GM11168 (cell line): ENCODE data around the gene NUFIP1.
"Not testable (repeated sequence)": the region's sequence is repeated elsewhere in the genome, so short reads cannot be mapped to it uniquely, and the experiment has no call there.

ENCODE experiments used
- in situ Hi-C: fragments of 300-500 bp; cut with MboI; formaldehyde crosslinking; loops from one replicate; pipeline ENCODE4 v1.12.0; 2022; ENCODE audit warnings: low sequenced_read_pairs; ENCODE audit not compliant: unreplicated experiment

The NUFIP1 gene

DNA sequence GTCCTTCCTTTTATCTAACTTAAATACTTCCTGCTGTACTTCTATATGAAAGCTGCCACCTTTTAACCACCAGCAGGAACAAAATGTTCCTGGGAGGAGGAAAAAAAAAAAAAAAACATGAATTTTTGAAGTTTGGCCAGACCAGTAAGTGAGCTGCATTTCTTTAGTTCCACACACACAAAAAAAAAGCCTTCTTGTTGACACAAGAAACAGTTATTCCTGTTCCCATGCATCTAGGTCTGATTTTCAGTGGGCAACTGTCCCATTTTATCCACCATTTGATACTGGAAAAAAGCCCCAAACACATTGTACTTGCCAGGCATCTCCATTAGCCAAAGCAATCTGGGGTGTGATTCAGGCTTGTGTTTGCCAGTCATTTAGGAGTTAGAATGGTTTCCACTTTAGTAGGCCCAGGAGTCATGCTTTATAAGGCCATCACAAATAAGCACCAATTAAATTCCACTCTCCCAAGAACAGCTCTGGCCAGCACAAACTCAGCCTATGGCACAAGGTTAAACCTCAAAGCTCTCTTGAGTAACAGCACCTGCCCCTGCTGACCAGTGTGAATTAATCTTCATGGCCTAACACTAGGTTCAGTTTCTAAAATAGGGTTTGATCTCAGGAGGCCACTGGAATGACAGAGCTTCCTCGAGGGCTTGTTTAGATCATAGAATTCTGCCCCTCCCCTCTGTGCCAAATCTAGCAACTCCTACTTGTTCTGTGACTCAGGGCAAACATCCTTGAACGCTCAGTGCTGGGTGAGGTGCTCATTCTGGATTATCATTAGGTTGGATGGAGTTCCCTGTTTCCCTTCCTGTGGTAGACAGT is 67.1 kb downstream of the NUFIP1 start:
- in situ Hi-C loops: no loop called here

DNA sequence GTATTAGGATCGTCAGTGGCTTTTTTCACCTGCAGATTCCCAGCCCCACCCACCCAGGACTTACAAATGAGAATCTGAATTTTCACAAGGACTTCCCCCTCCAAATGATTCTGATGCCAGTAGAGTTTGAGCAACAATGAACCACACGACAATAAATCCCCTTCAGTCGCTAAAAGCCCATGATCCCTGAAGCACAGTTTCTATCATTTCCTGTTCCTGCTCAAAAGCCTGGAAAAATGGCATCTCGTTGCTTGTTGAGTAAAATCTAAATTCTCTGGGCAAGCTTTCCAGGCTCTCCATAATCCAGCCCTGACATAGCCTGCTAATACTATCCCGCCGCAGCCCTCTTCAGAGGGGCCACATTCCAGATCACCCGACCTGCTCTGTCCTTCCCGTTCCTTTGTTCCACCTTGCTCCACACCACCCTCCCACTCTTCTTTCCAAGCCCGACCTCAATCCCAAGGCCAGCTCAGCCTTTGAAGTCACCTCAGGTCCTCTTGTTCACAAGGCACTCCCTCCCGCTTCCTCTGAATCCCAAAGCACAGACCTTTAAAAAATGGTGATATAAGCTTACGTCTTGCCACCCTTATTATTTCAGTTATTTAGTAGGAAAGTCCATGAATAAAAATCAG is 67.9 kb downstream of the NUFIP1 start:
- in situ Hi-C loops: no loop called here

DNA sequence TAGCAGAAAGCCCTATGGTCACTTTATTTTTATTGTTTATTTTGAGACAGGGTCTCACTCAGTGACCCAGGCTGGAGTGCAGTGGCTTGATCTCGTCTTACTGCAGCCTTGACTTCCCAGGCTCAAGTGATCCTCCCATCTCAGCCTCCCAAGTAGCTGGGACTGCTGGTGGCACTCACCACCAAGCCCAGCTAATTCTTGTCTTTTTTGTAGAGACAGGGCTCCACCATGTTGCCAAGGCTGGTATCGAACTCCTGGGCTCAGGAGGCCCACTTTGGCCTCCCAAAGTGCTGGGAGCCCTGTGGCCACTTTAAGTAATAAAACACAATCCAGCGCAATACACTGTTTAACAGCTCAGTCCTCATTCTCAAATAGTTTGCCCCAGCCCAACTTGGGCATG is 69.3 kb downstream of the NUFIP1 start:
- in situ Hi-C loops: no loop called here

DNA sequence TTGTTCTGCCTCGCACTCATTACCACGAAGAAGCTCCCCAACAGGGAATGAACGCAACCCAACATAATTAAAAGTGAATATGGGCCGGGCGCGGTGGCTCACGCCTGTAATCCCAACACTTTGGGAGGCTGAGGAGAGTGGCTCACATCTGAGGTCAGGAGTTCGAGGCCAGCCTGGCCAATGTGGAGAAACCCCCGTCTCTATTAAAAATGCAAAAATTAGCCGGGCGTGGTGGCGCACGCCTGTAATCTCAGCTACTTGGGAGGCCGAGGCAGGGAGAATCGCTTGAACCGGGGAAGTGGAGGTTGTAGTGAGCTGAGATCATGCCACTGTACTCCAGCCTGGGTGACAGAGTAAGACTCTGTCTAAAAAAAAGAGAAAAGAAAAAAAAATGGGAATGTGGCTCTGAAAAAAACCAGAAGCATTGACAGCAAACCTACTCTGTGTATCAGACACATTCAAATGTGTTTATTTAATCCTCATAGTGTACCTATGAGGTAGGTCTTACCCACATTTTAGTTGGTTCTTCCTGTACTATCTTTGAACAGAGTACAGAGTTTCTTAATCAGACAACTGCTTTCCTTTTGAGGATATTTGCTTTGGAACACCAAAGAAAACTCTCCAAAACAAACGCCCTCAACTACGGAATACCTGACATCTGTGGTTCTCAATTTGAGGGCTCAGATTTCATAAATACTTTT is 70.0 kb downstream of the NUFIP1 start:
- in situ Hi-C loops: no loop called here

GRCh38 chr13:44918326-44919103 is 70.8 kb downstream of the NUFIP1 start:
- in situ Hi-C loops: no loop called here

DNA sequence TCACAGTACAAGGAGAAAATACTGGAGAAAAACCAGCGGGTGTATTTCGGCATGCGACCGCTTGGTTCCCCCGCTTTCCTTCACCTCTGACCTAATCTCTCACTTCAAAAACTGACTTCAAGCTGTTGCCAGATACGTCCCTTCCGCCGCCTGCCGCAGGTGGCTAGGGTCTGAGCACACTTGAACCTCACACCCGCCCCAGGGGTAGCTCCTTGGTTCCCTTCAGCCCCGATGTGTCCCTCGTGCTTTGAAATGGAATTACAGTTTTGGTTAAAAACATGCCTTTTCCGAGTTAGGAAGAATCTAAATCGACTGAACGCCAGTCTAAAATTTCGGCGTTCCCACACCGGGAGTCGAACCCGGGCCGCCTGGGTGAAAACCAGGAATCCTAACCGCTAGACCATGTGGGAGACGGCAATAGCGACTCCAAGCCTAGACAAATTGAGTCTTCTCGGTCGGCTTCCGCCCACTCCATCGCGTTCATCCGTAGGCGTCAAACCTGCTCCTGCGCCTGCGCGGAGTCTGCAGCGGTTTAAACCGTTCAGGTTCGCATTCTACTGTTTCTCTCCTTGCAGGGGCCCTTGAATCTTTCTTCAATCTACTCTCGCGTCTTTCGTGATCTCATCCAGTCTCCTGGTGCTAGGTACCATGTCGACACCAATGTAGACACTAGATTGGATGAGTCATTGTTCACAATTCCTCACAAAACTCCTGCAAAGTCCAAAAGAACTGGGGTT is 71.5 kb downstream of the NUFIP1 start:
- in situ Hi-C loops: no loop called here

DNA sequence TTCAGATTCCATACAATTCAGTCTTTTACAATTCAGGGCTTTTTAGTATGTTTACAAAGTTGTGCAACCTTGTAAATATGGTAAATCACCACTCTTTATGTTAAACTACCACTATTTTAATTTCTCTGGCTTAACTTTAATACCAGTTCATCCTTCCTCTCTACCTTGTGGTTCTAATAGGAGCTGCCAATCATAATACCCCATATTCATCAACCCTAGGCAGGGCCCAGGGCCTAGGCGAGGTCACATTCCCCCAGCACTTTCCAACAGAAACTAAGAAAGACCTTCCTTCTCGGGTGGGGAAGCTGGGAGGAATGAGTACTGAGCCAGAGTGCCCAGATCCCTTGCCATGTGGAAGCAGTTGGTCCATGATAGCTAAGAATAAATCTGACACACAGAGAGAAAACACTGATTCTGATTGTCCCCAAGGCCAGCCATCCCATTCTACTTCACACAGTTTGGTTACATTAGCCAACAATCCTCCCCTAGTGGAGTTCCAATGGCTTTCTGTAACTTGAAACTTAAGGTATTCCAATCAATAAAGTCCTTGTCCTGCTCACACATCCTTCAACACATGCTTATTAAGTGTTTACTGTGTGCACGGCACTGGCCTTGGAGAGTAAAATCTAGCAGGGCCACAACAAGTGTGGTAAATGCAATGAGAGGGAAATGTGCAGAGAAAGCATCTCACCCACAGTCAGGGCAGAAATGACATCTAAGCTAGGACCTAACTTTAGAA is 76.8 kb downstream of the NUFIP1 start:
- in situ Hi-C loops: no loop called here

GRCh38 chr13:44908712-44909111 is 80.6 kb downstream of the NUFIP1 start:
- in situ Hi-C loops: no loop called here

DNA sequence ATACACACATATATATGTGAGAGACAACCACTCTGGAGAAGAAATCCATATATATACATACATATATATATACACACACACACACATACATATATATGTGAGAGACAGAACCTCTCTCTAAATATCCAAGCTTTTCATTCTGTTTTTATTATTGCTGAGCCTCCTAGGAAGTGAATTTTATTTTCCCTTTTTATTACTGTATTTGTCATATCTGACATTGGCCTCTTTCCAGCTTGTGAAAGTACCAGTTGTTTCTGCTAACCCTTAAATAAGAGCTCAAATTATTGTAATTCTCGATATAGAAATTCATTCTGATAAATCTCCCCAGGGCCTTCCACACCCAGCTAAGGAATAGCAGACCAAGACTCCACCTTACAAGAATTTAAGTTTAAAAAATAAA is 81.0 kb downstream of the NUFIP1 start:
- in situ Hi-C loops: no loop called here

- in situ Hi-C loops: no loop called here
Observed at GRCh38 chr13:44906713-44907112, 82.6 kb downstream of the NUFIP1 start.

DNA sequence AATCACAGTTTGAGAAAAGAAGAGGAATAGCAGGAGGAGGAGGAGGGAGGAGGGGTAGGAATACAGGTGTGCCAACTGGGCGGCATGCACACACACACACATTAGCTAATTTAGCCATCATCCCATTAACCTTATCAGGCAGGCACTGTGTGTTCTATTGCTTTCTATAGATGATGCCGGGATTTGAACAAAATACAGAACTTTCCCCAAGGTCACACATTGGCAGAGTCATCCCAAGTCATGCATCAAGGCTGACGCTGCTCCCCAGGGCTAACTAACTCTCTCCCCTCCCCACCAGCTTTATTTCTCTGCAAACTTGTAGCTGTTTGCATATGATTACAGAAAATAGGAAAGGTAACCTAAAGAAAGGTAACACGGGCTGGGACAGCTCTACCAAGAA is 83.0 kb downstream of the NUFIP1 start:
- in situ Hi-C loops: no loop called here

GRCh38 chr13:44905556-44905955 is 83.7 kb downstream of the NUFIP1 start:
- in situ Hi-C loops: no loop called here

DNA sequence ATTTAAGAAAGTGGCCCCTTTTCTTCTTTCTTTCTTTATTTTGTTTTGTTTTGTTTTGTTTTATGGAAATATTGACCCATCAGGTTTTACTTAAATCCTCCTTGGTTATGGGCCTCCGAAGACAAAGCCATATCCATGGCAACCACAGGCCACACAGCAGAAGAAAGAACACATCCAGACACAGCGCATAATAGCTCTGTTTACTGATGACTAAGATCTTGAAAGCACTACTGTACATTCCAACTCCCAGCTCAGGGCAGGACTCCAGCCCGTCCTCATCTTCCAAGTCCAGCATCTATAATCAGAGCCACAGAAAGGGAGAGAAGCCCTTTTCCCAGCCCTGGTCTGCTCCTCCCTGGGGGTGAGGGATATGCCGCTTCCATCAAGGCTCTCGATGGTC is 84.3 kb downstream of the NUFIP1 start:
- in situ Hi-C loops: no loop called here

- in situ Hi-C loops: no loop called here
Observed at GRCh38 chr13:44903574-44903985, 85.7 kb downstream of the NUFIP1 start.

DNA sequence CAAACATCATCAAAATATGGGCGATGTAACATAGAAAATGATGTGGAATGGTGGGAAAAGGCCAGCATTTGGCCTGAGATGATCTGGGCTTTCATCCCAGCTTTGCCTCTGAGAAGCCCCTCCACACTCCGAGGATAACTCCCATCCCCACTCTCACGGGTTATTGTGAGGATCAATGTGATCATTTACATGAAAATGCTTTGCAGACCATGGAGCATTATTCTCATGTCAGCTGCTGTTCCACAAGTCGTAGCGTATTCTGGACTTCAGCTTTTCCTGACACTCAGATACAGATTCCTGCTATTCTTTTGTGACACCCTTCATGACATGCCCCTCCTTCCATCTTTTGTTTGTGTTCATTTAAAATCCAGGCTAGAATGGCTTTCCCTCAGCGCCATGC is 86.5 kb downstream of the NUFIP1 start:
- in situ Hi-C loops: no loop called here

DNA sequence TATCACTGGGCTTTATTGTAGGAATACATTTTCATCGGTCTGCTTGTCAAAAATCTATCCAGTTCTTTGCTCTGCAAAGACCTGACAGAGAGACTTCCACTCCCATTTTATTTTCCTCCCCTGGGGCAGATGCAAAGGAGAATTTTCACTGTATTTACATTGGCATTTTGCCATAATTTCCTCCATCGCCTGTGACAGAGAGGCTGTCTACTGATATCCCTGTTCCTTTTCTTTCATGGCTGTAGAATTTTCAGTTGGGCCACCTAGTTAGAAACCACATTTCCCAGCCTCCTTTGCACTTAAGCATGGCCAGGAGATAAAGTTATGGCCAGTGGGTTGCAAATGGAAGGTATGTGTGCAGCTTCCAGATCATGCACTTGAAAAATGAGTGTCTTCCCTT is 89.3 kb downstream of the NUFIP1 start:
- in situ Hi-C loops: no loop called here

- in situ Hi-C loops: not testable (repeated sequence)
Observed at GRCh38 chr13:44898308-44898707, 91.0 kb downstream of the NUFIP1 start.

- in situ Hi-C loops: no loop called here
Observed at GRCh38 chr13:44895953-44896335, 93.3 kb downstream of the NUFIP1 start.

GRCh38 chr13:44895264-44895952 is 93.9 kb downstream of the NUFIP1 start:
- in situ Hi-C loops: no loop called here
